ENCODE measurements around the gene GAPDH.

DNA sequence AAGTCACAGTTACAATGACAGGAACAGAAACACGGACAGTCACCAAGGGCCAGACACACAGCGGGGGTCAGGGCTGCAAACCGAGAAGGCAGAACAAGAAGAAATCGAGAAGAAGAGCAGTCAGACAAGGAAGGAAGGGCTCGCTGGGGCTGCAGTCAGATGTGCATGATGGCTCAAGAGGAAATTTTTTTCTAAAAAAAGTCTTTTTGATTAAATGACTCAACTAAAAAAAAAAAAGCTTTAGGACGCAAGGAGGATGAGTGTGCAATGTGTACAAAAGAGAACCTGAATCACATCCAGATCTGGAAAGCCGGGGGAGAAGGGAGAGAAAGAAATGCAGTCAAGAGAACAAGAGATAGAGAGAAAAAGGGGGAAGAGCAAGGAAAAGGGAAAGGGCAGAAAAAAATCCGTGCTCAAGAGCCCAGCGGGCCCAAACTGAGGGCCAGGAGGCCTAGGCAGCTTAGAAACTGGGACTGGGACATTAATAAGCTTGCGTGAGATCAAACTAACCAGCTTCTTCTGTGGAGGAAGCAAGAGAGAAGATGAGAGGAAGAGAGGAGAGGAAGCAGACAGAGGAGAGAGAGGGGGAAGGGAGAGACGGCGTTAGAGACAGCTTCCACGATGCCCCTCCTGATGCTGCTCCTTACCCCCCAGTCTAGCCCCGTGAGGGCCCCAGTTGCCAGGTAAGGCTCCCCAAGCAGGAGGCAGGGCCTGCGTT, 14.8 kb downstream of the GAPDH start:
- TF ChIP-seq CTCF (IDR thresholded peaks at IDR 0.05; ENCODE audit: low read depth, low read length, poor library complexity, severe bottlenecking) = no peak
- TF ChIP-seq EZH2phosphoT487 (IDR thresholded peaks at IDR 0.05; ENCODE audit: borderline replicate concordance, low read length) = no peak

All from DOHH2 (cell line).